ENCODE results near the gene NPC1L1.

- no peak for TF ChIP-seq POLR2A (IDR thresholded peaks at IDR 0.05)
- TF ChIP-seq CTCF (IDR thresholded peaks at IDR 0.05): no peak
Observed at GRCh38 chr7:44564606-44565005, 23.5 kb upstream of the NPC1L1 start.
